Fibroblast of skin of right quadriceps (primary cell): Measurements from ENCODE around the gene NFU1.
A peak's percentile ranks its signal among the peaks of the same experiment; 100 is the strongest.
"Not testable (repeated sequence)": the region's sequence is repeated elsewhere in the genome, so short reads cannot be mapped to it uniquely, and the experiment has no call there.

Experiments used
- DNase-seq: peaks from one replicate; pipeline ENCODE4 v3.0.0-alpha.2; 2013

The NFU1 gene

GRCh38 chr2:69386360-69386759, 50.9 kb downstream of the NFU1 start:
- no peak for DNase-seq

- DNase-seq = peak; percentile 63
Measured at GRCh38 chr2:69385443-69386151, 51.6 kb downstream of the NFU1 start.

GRCh38 chr2:69384618-69385081, 52.6 kb downstream of the NFU1 start:
- peak; percentile 24 for DNase-seq

GRCh38 chr2:69383176-69383812, 53.9 kb downstream of the NFU1 start:
- DNase-seq = no peak

DNA sequence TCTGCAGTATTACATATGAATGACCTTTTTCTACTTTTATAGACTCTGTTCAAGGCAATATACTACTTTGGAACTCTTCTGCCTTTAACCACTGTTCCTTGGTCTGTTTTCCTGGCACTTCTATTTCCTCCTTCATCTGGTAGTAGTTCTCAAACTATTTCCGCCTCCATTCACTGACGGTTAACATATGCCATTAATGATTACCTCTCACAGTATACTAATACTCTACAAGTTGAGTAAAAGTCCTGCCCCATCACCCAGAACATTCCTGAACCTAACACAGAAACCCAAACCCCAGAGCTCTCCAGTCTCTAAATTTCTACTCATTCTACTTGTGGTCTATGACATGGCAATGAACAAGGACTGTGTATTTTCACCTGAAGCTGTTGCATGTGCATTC, 54.7 kb downstream of the NFU1 start:
- DNase-seq = no peak

- DNase-seq = peak; percentile 68
Measured at GRCh38 chr2:69381337-69381737, 55.9 kb downstream of the NFU1 start.

GRCh38 chr2:69380072-69380917, 56.9 kb downstream of the NFU1 start:
- DNase-seq = peak; percentile 23

DNA sequence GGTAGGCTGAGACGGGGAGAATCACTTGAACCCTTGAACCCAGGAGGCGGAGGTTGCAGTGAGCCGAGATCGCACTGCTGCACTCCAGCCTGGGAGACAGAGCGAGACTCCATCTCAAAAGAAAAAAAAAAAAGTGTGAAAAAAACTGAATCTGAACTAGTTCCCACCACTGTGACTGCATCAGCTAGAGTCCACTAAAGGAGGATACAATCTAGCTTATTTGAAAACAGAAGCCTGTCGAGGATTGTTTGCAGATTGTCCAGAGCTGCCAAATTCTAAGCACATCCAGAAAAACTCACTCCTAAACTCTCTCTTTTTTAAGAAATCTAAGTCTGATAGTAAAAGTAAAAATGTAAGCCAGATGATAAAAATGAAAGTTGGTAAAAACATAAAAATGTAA, 60.8 kb downstream of the NFU1 start:
- DNase-seq = no peak

GRCh38 chr2:69375494-69376353, 61.5 kb downstream of the NFU1 start:
- peak; percentile 17 for DNase-seq

DNA sequence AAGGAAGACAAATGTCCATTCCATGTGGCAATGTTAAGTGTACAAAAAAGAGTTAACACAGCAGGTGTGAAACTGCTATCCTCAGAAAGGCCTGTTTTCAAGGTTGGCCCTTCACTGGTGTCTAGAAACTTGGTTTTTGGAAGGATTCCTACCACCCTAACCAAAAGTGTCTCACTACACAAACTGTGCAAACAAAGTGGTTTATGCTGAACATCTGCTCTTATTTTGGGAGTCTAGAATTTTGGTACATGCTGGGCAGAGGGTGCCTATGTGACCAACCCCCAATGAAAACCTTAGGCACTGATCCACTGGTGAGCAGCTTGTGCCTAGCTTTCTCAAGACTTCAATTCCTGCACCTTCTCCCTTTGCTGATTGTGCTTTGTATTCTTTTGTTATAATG, 64.5 kb downstream of the NFU1 start:
- DNase-seq = no peak

DNA sequence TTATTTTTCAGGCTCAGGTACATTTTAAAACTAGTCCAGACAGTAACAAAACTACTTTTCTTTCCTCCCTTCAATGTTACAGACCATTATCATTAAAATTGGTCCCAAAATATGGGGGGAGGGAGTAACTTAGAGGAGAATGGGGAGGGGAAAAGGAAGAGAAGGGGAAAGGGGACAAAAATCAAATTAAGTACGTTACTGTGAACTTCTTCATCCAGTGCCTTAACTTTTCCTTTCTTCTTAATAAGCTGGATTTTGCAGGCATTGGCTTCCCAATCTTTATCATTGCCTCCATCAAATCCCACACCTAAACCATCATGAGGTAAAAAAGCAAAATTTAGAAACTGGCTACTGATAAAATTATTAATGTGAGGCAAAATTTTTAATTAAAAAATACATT, 67.4 kb downstream of the NFU1 start:
- no peak for DNase-seq

- DNase-seq = no peak
Measured at GRCh38 chr2:69368588-69368987, 68.6 kb downstream of the NFU1 start.

DNA sequence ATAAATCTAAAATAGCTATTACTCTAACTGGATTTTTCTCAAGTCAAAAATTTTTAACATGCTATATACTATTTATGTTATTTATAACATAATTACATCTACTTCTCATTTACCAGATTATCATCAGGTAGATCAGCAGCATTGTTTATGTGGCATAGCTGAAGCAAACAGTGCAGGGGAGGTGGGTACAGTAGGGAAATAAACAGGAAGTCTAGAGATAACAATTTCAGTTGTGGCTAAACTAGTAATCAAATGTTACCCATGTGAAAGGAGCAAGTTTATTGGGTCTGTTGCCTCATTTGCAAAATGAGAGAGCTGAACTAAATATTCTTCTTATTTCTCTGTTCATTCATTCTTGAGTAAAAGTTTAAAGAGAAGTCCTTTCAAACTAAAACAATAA, 77.9 kb downstream of the NFU1 start:
- no peak for DNase-seq

GRCh38 chr2:69358914-69359313, 78.3 kb downstream of the NFU1 start:
- DNase-seq = no peak

- no peak for DNase-seq
Measured at GRCh38 chr2:69356471-69356870, 80.8 kb downstream of the NFU1 start.

DNA sequence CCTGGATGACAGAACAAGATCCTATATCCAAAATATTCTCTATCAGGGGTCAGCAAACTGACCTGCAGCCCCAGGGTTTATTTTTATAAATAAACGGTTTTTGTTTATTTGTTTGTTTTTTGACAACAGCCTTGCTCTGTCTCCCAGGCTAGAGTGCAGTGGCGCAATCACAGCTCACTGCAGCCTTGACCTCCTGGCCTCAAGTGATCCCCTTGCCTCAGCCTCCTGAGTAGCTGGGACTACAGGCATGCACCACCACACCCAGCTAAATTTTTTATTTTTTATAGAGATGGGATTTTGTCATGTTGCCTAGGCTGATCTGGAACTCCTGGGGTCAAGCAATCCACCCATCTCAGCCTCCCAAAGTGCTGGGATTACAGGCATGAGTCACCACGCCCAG, 82.3 kb downstream of the NFU1 start:
- not testable (repeated sequence) for DNase-seq

DNA sequence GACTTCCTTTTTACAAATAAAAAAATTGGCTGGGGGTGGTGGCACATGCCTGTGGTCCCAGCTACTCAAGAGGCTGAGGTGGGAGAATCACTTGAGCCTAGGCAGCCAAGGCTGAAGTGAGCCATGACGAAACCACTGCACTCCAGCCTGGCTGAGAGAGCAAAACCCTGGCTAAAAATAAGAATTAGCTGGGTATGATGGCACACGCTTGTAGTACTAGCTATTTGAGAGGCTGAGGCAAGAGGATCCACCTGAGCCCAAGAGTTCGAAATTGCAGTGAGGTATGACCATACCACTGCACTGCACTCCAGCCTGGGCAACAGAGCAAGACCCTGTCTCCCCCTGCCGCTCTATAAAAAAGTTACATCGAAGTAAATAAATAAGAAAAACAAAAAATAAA, 83.9 kb downstream of the NFU1 start:
- DNase-seq = no peak

GRCh38 chr2:69348781-69349180, 88.5 kb downstream of the NFU1 start:
- DNase-seq = no peak
